ENCODE results near the gene LANCL2. TPM values are rescaled to one million over a fixed set of nuclear protein-coding genes. Genes with fewer than 3 reads are reported as not detected.
"Not testable (repeated sequence)": the region's sequence is repeated elsewhere in the genome, so short reads cannot be mapped to it uniquely, and the experiment has no call there.

Gene LANCL2
- polyA plus RNA-seq, 3 donors: 26.0 to 29.0 (median 27.3) TPM

- no peak for DNase-seq (ENCODE audit: low read depth in 3 of 3, low spot score in 2 of 3)
These were observed 32.5 kb downstream of the LANCL2 start for GRCh38 chr7:55397617-55398016.

GRCh38 chr7:55400191-55400590 is 35.1 kb downstream of the LANCL2 start:
- DNase-seq (ENCODE audit: low read depth in 3 of 3, low spot score in 2 of 3): no peak

- not testable (repeated sequence) for DNase-seq (ENCODE audit: low read depth in 3 of 3, low spot score in 2 of 3)
These were observed 37.4 kb downstream of the LANCL2 start for GRCh38 chr7:55402506-55402905.

- no peak for DNase-seq (ENCODE audit: low read depth in 3 of 3, low spot score in 2 of 3)
These were observed 40.9 kb downstream of the LANCL2 start for GRCh38 chr7:55405856-55406541.

- DNase-seq (ENCODE audit: low read depth in 3 of 3, low spot score in 2 of 3): no peak
These were observed 44.5 kb downstream of the LANCL2 start for GRCh38 chr7:55409482-55410225.

- no peak for DNase-seq (ENCODE audit: low read depth in 3 of 3, low spot score in 2 of 3)
These were observed 45.6 kb downstream of the LANCL2 start for GRCh38 chr7:55410667-55411239.

GRCh38 chr7:55411844-55412243 is 46.7 kb downstream of the LANCL2 start:
- no peak for DNase-seq (ENCODE audit: low read depth in 3 of 3, low spot score in 2 of 3)

GRCh38 chr7:55413442-55413841 is 48.3 kb downstream of the LANCL2 start:
- DNase-seq (ENCODE audit: low read depth in 3 of 3, low spot score in 2 of 3): no peak

- peak; percentile 44 to 62 (median 61) for DNase-seq (ENCODE audit: low read depth in 3 of 3, low spot score in 2 of 3)
These were observed 50.1 kb downstream of the LANCL2 start for GRCh38 chr7:55415173-55415778.

- not testable (repeated sequence) for DNase-seq (ENCODE audit: low read depth in 3 of 3, low spot score in 2 of 3)
These were observed 52.3 kb downstream of the LANCL2 start for GRCh38 chr7:55417456-55417855.

- peak in 1 of 3 donors; percentile 25 for DNase-seq (ENCODE audit: low read depth in 3 of 3, low spot score in 2 of 3)
These were observed 55.4 kb downstream of the LANCL2 start for GRCh38 chr7:55420530-55420929.

- DNase-seq (ENCODE audit: low read depth in 3 of 3, low spot score in 2 of 3): no peak
These were observed 58.2 kb downstream of the LANCL2 start for GRCh38 chr7:55423277-55423711.

- DNase-seq (ENCODE audit: low read depth in 3 of 3, low spot score in 2 of 3): no peak
These were observed 58.8 kb downstream of the LANCL2 start for GRCh38 chr7:55423891-55424290.

- DNase-seq (ENCODE audit: low read depth in 3 of 3, low spot score in 2 of 3): no peak
These were observed 60.1 kb downstream of the LANCL2 start for GRCh38 chr7:55425141-55425752.

- no peak for DNase-seq (ENCODE audit: low read depth in 3 of 3, low spot score in 2 of 3)
These were observed 61.5 kb downstream of the LANCL2 start for GRCh38 chr7:55426676-55427075.

GRCh38 chr7:55427342-55427741 is 62.2 kb downstream of the LANCL2 start:
- no peak for DNase-seq (ENCODE audit: low read depth in 3 of 3, low spot score in 2 of 3)

GRCh38 chr7:55427800-55428199 is 62.7 kb downstream of the LANCL2 start:
- no peak for DNase-seq (ENCODE audit: low read depth in 3 of 3, low spot score in 2 of 3)

- no peak for DNase-seq (ENCODE audit: low read depth in 3 of 3, low spot score in 2 of 3)
These were observed 64.8 kb downstream of the LANCL2 start for GRCh38 chr7:55429835-55430499.

- no peak for DNase-seq (ENCODE audit: low read depth in 3 of 3, low spot score in 2 of 3)
These were observed 66.8 kb downstream of the LANCL2 start for GRCh38 chr7:55431898-55432297.

- no peak for DNase-seq (ENCODE audit: low read depth in 3 of 3, low spot score in 2 of 3)
These were observed 67.4 kb downstream of the LANCL2 start for GRCh38 chr7:55432506-55432905.

Data from right renal cortex interstitium (tissue), 3 donors.